Neural cell (in vitro differentiated cells): ENCODE results near the gene CLSTN2.

Experiments used
- EP300 ChIP-seq: fragments of 450-650 bp; conservative IDR thresholded peaks from 2 replicates; pipeline ENCODE4 v1.6.1; 2014; ENCODE audit warnings: antibody characterized with exemption, mild to moderate bottlenecking, moderate library complexity; ENCODE audit not compliant: poor library complexity, severe bottlenecking
- POLR2AphosphoS5 ChIP-seq: IDR thresholded peaks from 2 replicates; pipeline ENCODE4 v1.6.1; 2012
- RAD21 ChIP-seq: fragments of 450-650 bp; conservative IDR thresholded peaks from 2 replicates; pipeline ENCODE4 v1.6.1; 2014; ENCODE audit warnings: antibody characterized with exemption, mild to moderate bottlenecking, moderate library complexity
- TF ChIP-seq, protein P1 (sequence below): fragments of 450-650 bp; IDR thresholded peaks from 2 replicates; pipeline ENCODE4 v1.5.1; 2014; ENCODE audit warnings: antibody characterized with exemption, mild to moderate bottlenecking, moderate library complexity; ENCODE audit not compliant: poor library complexity, severe bottlenecking

DNA sequence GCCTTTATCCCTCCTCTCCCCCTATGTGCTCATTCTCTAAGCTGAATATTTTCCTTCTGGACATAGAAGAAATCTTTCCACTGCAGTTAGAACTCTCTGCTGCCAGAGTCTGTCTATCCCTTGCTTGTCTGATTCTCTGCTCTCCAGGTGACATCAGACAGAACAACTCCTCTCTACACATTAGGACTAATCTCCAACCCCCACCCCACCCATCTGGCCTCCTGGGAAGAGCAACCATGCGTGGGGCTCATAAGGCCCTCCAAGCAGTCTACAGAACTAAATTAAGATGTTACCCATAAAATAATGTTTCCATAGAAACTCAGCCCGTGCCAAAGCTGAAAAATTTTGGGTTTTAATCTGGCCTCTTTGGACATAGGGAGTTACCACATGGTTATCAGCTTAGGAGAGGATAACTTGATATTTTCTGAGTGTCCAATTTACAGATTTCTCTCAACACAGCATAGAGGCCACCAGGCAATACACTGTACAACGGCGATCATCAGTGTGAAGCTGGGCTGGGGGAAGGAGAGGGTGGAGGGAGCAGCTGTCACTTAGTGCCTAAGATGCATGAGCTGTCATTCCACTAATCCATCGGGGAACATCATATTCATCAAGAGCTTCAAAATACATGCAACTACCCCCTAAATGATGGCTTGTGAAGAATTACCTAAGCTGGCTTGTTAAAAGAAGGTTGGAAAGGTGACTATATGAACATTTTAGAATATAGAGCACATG, 199.4 kb downstream of the CLSTN2 start:
- peak; percentile 15 for TF ChIP-seq POLR2AphosphoS5
- TF ChIP-seq, protein P1, sequence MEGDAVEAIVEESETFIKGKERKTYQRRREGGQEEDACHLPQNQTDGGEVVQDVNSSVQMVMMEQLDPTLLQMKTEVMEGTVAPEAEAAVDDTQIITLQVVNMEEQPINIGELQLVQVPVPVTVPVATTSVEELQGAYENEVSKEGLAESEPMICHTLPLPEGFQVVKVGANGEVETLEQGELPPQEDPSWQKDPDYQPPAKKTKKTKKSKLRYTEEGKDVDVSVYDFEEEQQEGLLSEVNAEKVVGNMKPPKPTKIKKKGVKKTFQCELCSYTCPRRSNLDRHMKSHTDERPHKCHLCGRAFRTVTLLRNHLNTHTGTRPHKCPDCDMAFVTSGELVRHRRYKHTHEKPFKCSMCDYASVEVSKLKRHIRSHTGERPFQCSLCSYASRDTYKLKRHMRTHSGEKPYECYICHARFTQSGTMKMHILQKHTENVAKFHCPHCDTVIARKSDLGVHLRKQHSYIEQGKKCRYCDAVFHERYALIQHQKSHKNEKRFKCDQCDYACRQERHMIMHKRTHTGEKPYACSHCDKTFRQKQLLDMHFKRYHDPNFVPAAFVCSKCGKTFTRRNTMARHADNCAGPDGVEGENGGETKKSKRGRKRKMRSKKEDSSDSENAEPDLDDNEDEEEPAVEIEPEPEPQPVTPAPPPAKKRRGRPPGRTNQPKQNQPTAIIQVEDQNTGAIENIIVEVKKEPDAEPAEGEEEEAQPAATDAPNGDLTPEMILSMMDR, result no peak
- no peak for TF ChIP-seq RAD21
- peak; percentile 49 for TF ChIP-seq EP300
